WTC11 (cell line): ENCODE measurements around the gene USH1C. TPM values are rescaled to one million over a fixed set of nuclear protein-coding genes. Genes with fewer than 3 reads are reported as not detected.

Experiments used
- ATAC-seq: fragments of 200-7000 bp; cut with Tn5 transposase; 2 replicates; pipeline ENCODE4 v1.10.0; 2021; ENCODE audit warnings: mild to moderate bottlenecking, moderate library complexity
- CTCF ChIA-PET: fragments of 300-600 bp; sonication (Branson Sonifier 250); formaldehyde crosslinking; loops from one replicate; lab custom pipeline; 2021; ENCODE audit warnings: antibody characterized with exemption; lab: Charles Lee
- POLR2A ChIA-PET: fragments of 350-600 bp; sonication (Branson Sonifier 250); formaldehyde crosslinking; loops from one replicate; lab custom pipeline; 2021; ENCODE audit warnings: antibody characterized with exemption; lab: Charles Lee
- DNase-seq: peaks from one replicate; pipeline ENCODE4 v3.0.0; 2021; ENCODE audit warnings: low spot score
- H3K27ac Mint-ChIP-seq: 2 replicates; pipeline ENCODE4 v1.8.0; 2021; ENCODE audit warnings: mixed read lengths
- H3K27me3 Mint-ChIP-seq: 2 replicates; pipeline ENCODE4 v1.8.0; 2021; ENCODE audit warnings: low read depth, mild to moderate bottlenecking, moderate library complexity, mixed read lengths
- H3K36me3 Mint-ChIP-seq: 2 replicates; pipeline ENCODE4 v1.8.0; 2021; ENCODE audit warnings: mixed read lengths
- H3K4me1 Mint-ChIP-seq: 2 replicates; pipeline ENCODE4 v1.8.0; 2022; ENCODE audit warnings: mixed read lengths
- H3K4me3 Mint-ChIP-seq: 2 replicates; pipeline ENCODE4 v1.8.0; 2021; ENCODE audit warnings: mild to moderate bottlenecking, moderate library complexity, mixed read lengths
- H3K9me3 Mint-ChIP-seq: 2 replicates; pipeline ENCODE4 v1.8.0; 2021; ENCODE audit warnings: mixed read lengths
- CREM ChIP-seq: sonication (generic); formaldehyde crosslinking; IDR thresholded peaks from 2 replicates; pipeline ENCODE4 v1.8.1; 2022; ENCODE audit warnings: mild to moderate bottlenecking, missing genetic modification reagents, moderate library complexity
- E2F1 ChIP-seq: sonication (generic); formaldehyde crosslinking; IDR thresholded peaks from 2 replicates; pipeline ENCODE4 v1.8.0; 2022; ENCODE audit warnings: mild to moderate bottlenecking, missing genetic modification reagents
- E2F4 ChIP-seq: sonication (generic); formaldehyde crosslinking; IDR thresholded peaks from 2 replicates; pipeline ENCODE4 v1.8.1; 2022; ENCODE audit warnings: low read depth, mild to moderate bottlenecking, moderate library complexity, missing genetic modification reagents, borderline replicate concordance
- GRHL2 ChIP-seq: fragments of 250-450 bp; sonication (Bioruptor Pico); IDR thresholded peaks from 2 replicates; pipeline ENCODE4 v1.8.0; 2022; ENCODE audit warnings: mild to moderate bottlenecking, moderate library complexity; ENCODE audit not compliant: insufficient replicate concordance, severe bottlenecking
- HMGA2 ChIP-seq: fragments of 250-450 bp; sonication (Bioruptor Pico); IDR thresholded peaks from 2 replicates; pipeline ENCODE4 v1.4.0; 2021; ENCODE audit warnings: mild to moderate bottlenecking, moderate library complexity
- IRF2 ChIP-seq: sonication (generic); formaldehyde crosslinking; IDR thresholded peaks from 2 replicates; pipeline ENCODE4 v1.8.0; 2022; ENCODE audit warnings: low read depth, missing genetic modification reagents, borderline replicate concordance
- KAT7 ChIP-seq: sonication (generic); formaldehyde crosslinking; IDR thresholded peaks from 2 replicates; pipeline ENCODE4 v1.8.1; 2023; ENCODE audit warnings: missing genetic modification reagents, mild to moderate bottlenecking, borderline replicate concordance
- MXD4 ChIP-seq: fragments of 250-450 bp; sonication (Bioruptor Pico); IDR thresholded peaks from 2 replicates; pipeline ENCODE4 v1.8.0; 2021; ENCODE audit warnings: mild to moderate bottlenecking, moderate library complexity, borderline replicate concordance
- NFYB ChIP-seq: sonication (generic); formaldehyde crosslinking; conservative IDR thresholded peaks from 2 replicates; pipeline ENCODE4 v1.8.0; 2022; ENCODE audit warnings: low read depth, missing genetic modification reagents
- NR1H2 ChIP-seq: sonication (generic); formaldehyde crosslinking; IDR thresholded peaks from 2 replicates; pipeline ENCODE4 v1.9.0; 2021; ENCODE audit warnings: mild to moderate bottlenecking, moderate library complexity, missing genetic modification reagents
- NR2C2 ChIP-seq: sonication (generic); formaldehyde crosslinking; IDR thresholded peaks from 2 replicates; pipeline ENCODE4 v1.8.0; 2022; ENCODE audit warnings: mild to moderate bottlenecking, missing genetic modification reagents
- NR3C1 ChIP-seq: sonication (generic); formaldehyde crosslinking; conservative IDR thresholded peaks from 2 replicates; pipeline ENCODE4 v1.8.1; 2023; ENCODE audit warnings: low read depth, mild to moderate bottlenecking, missing genetic modification reagents
- OVOL2 ChIP-seq: fragments of 250-450 bp; sonication (Bioruptor Pico); IDR thresholded peaks from 2 replicates; pipeline ENCODE4 v1.9.0; 2021; ENCODE audit warnings: mild to moderate bottlenecking, borderline replicate concordance
- RORB ChIP-seq: fragments of 250-450 bp; sonication (Bioruptor Pico); IDR thresholded peaks from 2 replicates; pipeline ENCODE4 v1.9.0; 2021; ENCODE audit warnings: mild to moderate bottlenecking
- SOX15 ChIP-seq: fragments of 250-450 bp; sonication (Bioruptor Pico); IDR thresholded peaks from 2 replicates; pipeline ENCODE4 v1.9.0; 2021; ENCODE audit warnings: mild to moderate bottlenecking
- SP1 ChIP-seq: sonication (generic); formaldehyde crosslinking; conservative IDR thresholded peaks from 2 replicates; pipeline ENCODE4 v1.8.1; 2022; ENCODE audit warnings: missing genetic modification reagents
- TEAD1 ChIP-seq: sonication (generic); formaldehyde crosslinking; IDR thresholded peaks from 2 replicates; pipeline ENCODE4 v1.8.0; 2022; ENCODE audit warnings: mild to moderate bottlenecking, missing genetic modification reagents
- ZBTB21 ChIP-seq: sonication (generic); formaldehyde crosslinking; IDR thresholded peaks from 2 replicates; pipeline ENCODE4 v1.8.1; 2023; ENCODE audit warnings: mild to moderate bottlenecking, missing genetic modification reagents, borderline replicate concordance
- ZMAT4 ChIP-seq: fragments of 250-450 bp; sonication (Bioruptor Pico); IDR thresholded peaks from 2 replicates; pipeline ENCODE4 v1.9.0; 2021; ENCODE audit warnings: mild to moderate bottlenecking
- ZNF416 ChIP-seq: fragments of 250-450 bp; sonication (Bioruptor Pico); IDR thresholded peaks from 2 replicates; pipeline ENCODE4 v1.9.0; 2021; ENCODE audit warnings: mild to moderate bottlenecking, inconsistent platforms
- ZNF423 ChIP-seq: fragments of 250-450 bp; sonication (Bioruptor Pico); IDR thresholded peaks from 2 replicates; pipeline ENCODE4 v2.1.2; 2022; ENCODE audit warnings: mild to moderate bottlenecking, moderate library complexity
- total RNA-seq: library from RNA; stranded (reverse); gene quantifications from 3 replicates; pipeline ENCODE4 v1.2.3, GENCODE V29; 2021

Gene USH1C
- total RNA-seq, 1 experiment from 2014 or later: 3.9 TPM

GRCh38 chr11:17563231-17563646 lies 19.0 kb upstream of the USH1C start:
- no peak overlapping the region for H3K4me3 Mint-ChIP-seq
- ATAC-seq (peak; percentile 92), DNase-seq (peak; percentile 25)
- H3K27ac Mint-ChIP-seq: no peak overlapping the region
- ChIA-PET POLR2A (no interaction called here), CTCF (interaction anchor here (0.6 to 3.5 kb wide), 9 partner anchors 12 to 343 kb away, joined by 3 to 25 read pairs (median 5); partner anchors contain the start of genes MYOD1, OTOG and USH1C)
- no peaks in the 10 kb centered on the region for H3K36me3 Mint-ChIP-seq
- H3K4me1 Mint-ChIP-seq: no peaks in the 10 kb centered on the region
- H3K9me3 Mint-ChIP-seq: no peaks in the 10 kb centered on the region
- TF ChIP-seq ZBTB21 (CRISPR knock-in tag): no peak
- TF ChIP-seq MXD4 (CRISPR knock-in tag): no peak
- H3K27me3 Mint-ChIP-seq: no peaks in the 10 kb centered on the region

- ChIA-PET POLR2A (interaction anchor here (1.0 kb wide), 1 partner anchor 10 kb away, joined by 3 read pairs; no protein-coding TSS in a partner anchor), CTCF (interaction anchor here (0.6 to 1.0 kb wide), 3 partner anchors 51 to 205 kb away, joined by 3 to 4 read pairs (median 3); no protein-coding TSS in a partner anchor)
- Mint-ChIP-seq H3K27me3 (no peaks in the 10 kb centered on the region), H3K27ac (no peak overlapping the region), H3K4me3 (no peak overlapping the region), H3K9me3 (no peaks in the 10 kb centered on the region), H3K36me3 (no peaks in the 10 kb centered on the region), H3K4me1 (no peaks in the 10 kb centered on the region)
- ATAC-seq (no peak), DNase-seq (peak; percentile 7)
- no peak for TF ChIP-seq CREM (CRISPR knock-in tag)
- no peak for TF ChIP-seq ZNF416
These were observed 17.3 kb upstream of the USH1C start for GRCh38 chr11:17561526-17561925.

- ChIA-PET CTCF (interaction anchor here (0.9 kb wide), 1 partner anchor 170 kb away, joined by 3 read pairs; no protein-coding TSS in a partner anchor), POLR2A (interaction anchor here (1.0 kb wide), 1 partner anchor 10 kb away, joined by 3 read pairs; no protein-coding TSS in a partner anchor)
- no peaks in the 10 kb centered on the region for H3K9me3 Mint-ChIP-seq
- H3K4me1 Mint-ChIP-seq: no peaks in the 10 kb centered on the region
- H3K27me3 Mint-ChIP-seq: no peaks in the 10 kb centered on the region
- no peak overlapping the region for H3K27ac Mint-ChIP-seq
- no peak for ATAC-seq
- no peak overlapping the region for H3K4me3 Mint-ChIP-seq
- TF ChIP-seq KAT7 (CRISPR knock-in tag) (no peak), RORB (CRISPR knock-in tag) (no peak), SOX15 (no peak), NR3C1 (CRISPR knock-in tag) (no peak), NR1H2 (CRISPR knock-in tag) (no peak), IRF2 (CRISPR knock-in tag) (no peak), E2F1 (CRISPR knock-in tag) (no peak), E2F4 (CRISPR knock-in tag) (no peak), GRHL2 (no peak), NFYB (no peak), TEAD1 (no peak), NR2C2 (CRISPR knock-in tag) (no peak), OVOL2 (CRISPR knock-in tag) (no peak), ZMAT4 (CRISPR knock-in tag) (no peak), CREM (CRISPR knock-in tag) (no peak), SP1 (no peak), ZNF423 (CRISPR knock-in tag) (no peak), HMGA2 (no peak)
- TF ChIP-seq, all 79 proteins: peak for 0
- no peak for DNase-seq
- no peaks in the 10 kb centered on the region for H3K36me3 Mint-ChIP-seq
These were observed 16.8 kb upstream of the USH1C start for GRCh38 chr11:17561111-17561415.
